Stimulated activated naive CD4-positive, alpha-beta T cell (primary cell): ENCODE measurements around the gene RRBP1.

Experiments used
- DNase-seq, 6 experiments: peaks; one replicate each; lab custom pipeline; 2025; lab: John Stamatoyannopoulos, UW

RRBP1 gene

GRCh38 chr20:17636523-17637412, 45.3 kb downstream of the RRBP1 start:
- no peak for DNase-seq

- DNase-seq = no peak
These were observed 46.5 kb downstream of the RRBP1 start for GRCh38 chr20:17635332-17636244.

GRCh38 chr20:17634661-17635331, 47.2 kb downstream of the RRBP1 start:
- no peak for DNase-seq

- no peak for DNase-seq
These were observed 48.1 kb downstream of the RRBP1 start for GRCh38 chr20:17633850-17634500.

GRCh38 chr20:17633221-17633849, 48.7 kb downstream of the RRBP1 start:
- DNase-seq = no peak

GRCh38 chr20:17631576-17632319, 50.3 kb downstream of the RRBP1 start:
- no peak for DNase-seq

- DNase-seq = no peak
These were observed 51.2 kb downstream of the RRBP1 start for GRCh38 chr20:17630806-17631195.

GRCh38 chr20:17630151-17630805, 51.8 kb downstream of the RRBP1 start:
- no peak for DNase-seq

GRCh38 chr20:17629678-17630089, 52.4 kb downstream of the RRBP1 start:
- no peak for DNase-seq

- no peak for DNase-seq
These were observed 53.0 kb downstream of the RRBP1 start for GRCh38 chr20:17629025-17629424.

GRCh38 chr20:17628101-17628841, 53.8 kb downstream of the RRBP1 start:
- DNase-seq = no peak

- no peak for DNase-seq
These were observed 54.7 kb downstream of the RRBP1 start for GRCh38 chr20:17627101-17627955.

- no peak for DNase-seq
These were observed 55.6 kb downstream of the RRBP1 start for GRCh38 chr20:17626217-17627007.

- DNase-seq = no peak
These were observed 56.6 kb downstream of the RRBP1 start for GRCh38 chr20:17625246-17626051.

- no peak for DNase-seq
These were observed 57.3 kb downstream of the RRBP1 start for GRCh38 chr20:17624551-17625245.

- no peak for DNase-seq
These were observed 58.0 kb downstream of the RRBP1 start for GRCh38 chr20:17624070-17624469.
